ENCODE measurements around the gene FAM20A.

GRCh38 chr17:68599091-68599490 lies 2.1 kb downstream of the FAM20A start:
- TF ChIP-seq POLR2A (IDR thresholded peaks at IDR 0.05) (no peak), CTCF (IDR thresholded peaks at IDR 0.05) (no peak), EP300 (IDR thresholded peaks at IDR 0.05) (no peak)

All from sigmoid colon (tissue), 4 donors.